Astrocyte (in vitro differentiated cells and primary cell): ENCODE measurements around the gene STYX. TPM values are rescaled to one million over a fixed set of nuclear protein-coding genes. Genes with fewer than 3 reads are reported as not detected.

Experiments
- DNase-seq: peaks from one replicate; pipeline ENCODE4 v3.0.0-alpha.2; 2010; ENCODE audit warnings: low read depth
- FAIRE-seq: peaks from 2 replicates; lab custom pipeline; 2011; peaks lifted over from hg19 to GRCh38; lab: Jason Lieb, UNC
- H2AFZ ChIP-seq: 2 replicates; pipeline ENCODE4 v1.6.0; 2012; ENCODE audit warnings: low read depth, low read length, inconsistent platforms
- H3K27ac ChIP-seq: 2 replicates; pipeline ENCODE4 v1.5.1; 2011; ENCODE audit warnings: low read depth, low read length, inconsistent platforms
- H3K27me3 ChIP-seq: 2 replicates; pipeline ENCODE4 v1.6.0; 2011; ENCODE audit warnings: low read length, inconsistent platforms; ENCODE audit not compliant: insufficient read depth
- H3K36me3 ChIP-seq: 2 replicates; pipeline ENCODE4 v1.5.1; 2011; ENCODE audit warnings: low read length, inconsistent platforms; ENCODE audit not compliant: insufficient read depth
- H3K4me1 ChIP-seq: 2 replicates; pipeline ENCODE4 v1.5.1; 2011; ENCODE audit warnings: low read length, inconsistent platforms; ENCODE audit not compliant: insufficient read depth
- H3K4me2 ChIP-seq: 2 replicates; pipeline ENCODE4 v1.6.0; 2012; ENCODE audit warnings: low read length, inconsistent platforms
- H3K4me3 ChIP-seq: 2 replicates; pipeline ENCODE4 v1.5.1; 2011; ENCODE audit warnings: low read depth, mild to moderate bottlenecking, low read length, inconsistent platforms; ENCODE audit not compliant: insufficient read depth
- H3K79me2 ChIP-seq: 2 replicates; pipeline ENCODE4 v1.6.0; 2012; ENCODE audit warnings: mild to moderate bottlenecking, low read length, inconsistent platforms; ENCODE audit not compliant: insufficient read depth
- H3K9ac ChIP-seq: 2 replicates; pipeline ENCODE4 v1.6.0; 2012; ENCODE audit warnings: mild to moderate bottlenecking, low read length, inconsistent platforms
- H3K9me3 ChIP-seq: 2 replicates; pipeline ENCODE4 v1.5.1; 2012; ENCODE audit warnings: low read depth, mild to moderate bottlenecking, low read length, inconsistent platforms; ENCODE audit not compliant: insufficient read depth
- H4K20me1 ChIP-seq: 2 replicates; pipeline ENCODE4 v1.6.0; 2012; ENCODE audit warnings: low read length, inconsistent platforms; ENCODE audit not compliant: insufficient read depth
- H3K27ac Mint-ChIP-seq: one replicate; pipeline ENCODE4 v1.8.0; 2021; ENCODE audit warnings: mild to moderate bottlenecking, mixed read lengths; ENCODE audit not compliant: unreplicated experiment
- H3K27me3 Mint-ChIP-seq: one replicate; pipeline ENCODE4 v1.8.0; 2021; ENCODE audit warnings: low read depth, mixed read lengths; ENCODE audit not compliant: unreplicated experiment
- H3K36me3 Mint-ChIP-seq: one replicate; pipeline ENCODE4 v1.8.0; 2021; ENCODE audit warnings: low read depth, mixed read lengths; ENCODE audit not compliant: unreplicated experiment
- H3K4me1 Mint-ChIP-seq: one replicate; pipeline ENCODE4 v1.8.0; 2021; ENCODE audit warnings: low read depth, mixed read lengths; ENCODE audit not compliant: unreplicated experiment
- H3K4me3 Mint-ChIP-seq: one replicate; pipeline ENCODE4 v1.8.0; 2021; ENCODE audit warnings: mild to moderate bottlenecking, moderate library complexity, mixed read lengths; ENCODE audit not compliant: unreplicated experiment
- H3K9me3 Mint-ChIP-seq: one replicate; pipeline ENCODE4 v1.8.0; 2021; ENCODE audit warnings: mild to moderate bottlenecking, mixed read lengths; ENCODE audit not compliant: unreplicated experiment
- EZH2 ChIP-seq: IDR thresholded peaks from 2 replicates; pipeline ENCODE4 v1.6.1; 2012; ENCODE audit warnings: mild to moderate bottlenecking, low read length, inconsistent platforms; ENCODE audit not compliant: insufficient read depth
- total RNA-seq: library from RNA; stranded (reverse); gene quantifications from 2 replicates; pipeline ENCODE4 v1.2.1, GENCODE V29; 2021
- TF ChIP-seq, protein P1 (sequence below): IDR thresholded peaks from 2 replicates; pipeline ENCODE4 v1.5.1; 2011; ENCODE audit warnings: low read depth, mild to moderate bottlenecking, inconsistent platforms, low read length, moderate library complexity; ENCODE audit not compliant: insufficient read depth

Gene STYX
- total RNA-seq, 1 donor from 2014 or later: 26.3 TPM

DNA sequence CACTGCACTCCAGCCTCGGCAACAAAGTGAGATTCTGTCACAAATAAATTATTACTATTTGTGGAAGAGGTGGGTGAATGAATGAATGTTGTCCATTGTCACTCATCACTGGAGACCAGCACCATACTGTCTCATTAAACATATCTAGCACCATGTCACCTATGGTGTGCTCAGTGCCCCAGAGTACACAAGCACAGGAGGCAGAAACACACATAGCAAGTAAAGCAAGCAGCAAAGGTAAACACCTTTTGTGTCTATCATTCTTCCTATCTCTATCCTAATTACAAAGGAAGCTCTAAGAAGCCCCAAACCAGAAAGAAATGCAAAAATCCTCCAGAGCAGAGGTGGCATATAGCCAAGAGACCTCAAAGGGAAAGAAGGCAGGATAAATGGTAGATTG is 43.8 kb upstream of the STYX start:
- H3K27me3 Mint-ChIP-seq: no peaks in the 10 kb centered on the region
- H3K4me1 Mint-ChIP-seq: no peaks in the 10 kb centered on the region
- no peak overlapping the region for H3K27ac Mint-ChIP-seq
- H3K4me1 ChIP-seq: no peaks in the 10 kb centered on the region
- peaks cover 77% of the 10 kb centered on the region for H3K79me2 ChIP-seq
- FAIRE-seq (no peak), DNase-seq (no peak)
- H2AFZ ChIP-seq: no peak overlapping the region
- H3K27me3 ChIP-seq: no peaks in the 10 kb centered on the region
- no peaks in the 10 kb centered on the region for H3K9me3 Mint-ChIP-seq
- peaks cover 48% of the 10 kb centered on the region for H4K20me1 ChIP-seq
- no peak overlapping the region for H3K27ac ChIP-seq
- H3K9ac ChIP-seq: no peak overlapping the region
- H3K36me3 ChIP-seq: no peaks in the 10 kb centered on the region
- H3K36me3 Mint-ChIP-seq: peaks cover 3% of the 10 kb centered on the region
- no peak overlapping the region for H3K4me2 ChIP-seq
- H3K4me3 ChIP-seq: no peak overlapping the region
- H3K9me3 ChIP-seq: no peaks in the 10 kb centered on the region
- H3K4me3 Mint-ChIP-seq: no peak overlapping the region
- TF ChIP-seq, protein P1, sequence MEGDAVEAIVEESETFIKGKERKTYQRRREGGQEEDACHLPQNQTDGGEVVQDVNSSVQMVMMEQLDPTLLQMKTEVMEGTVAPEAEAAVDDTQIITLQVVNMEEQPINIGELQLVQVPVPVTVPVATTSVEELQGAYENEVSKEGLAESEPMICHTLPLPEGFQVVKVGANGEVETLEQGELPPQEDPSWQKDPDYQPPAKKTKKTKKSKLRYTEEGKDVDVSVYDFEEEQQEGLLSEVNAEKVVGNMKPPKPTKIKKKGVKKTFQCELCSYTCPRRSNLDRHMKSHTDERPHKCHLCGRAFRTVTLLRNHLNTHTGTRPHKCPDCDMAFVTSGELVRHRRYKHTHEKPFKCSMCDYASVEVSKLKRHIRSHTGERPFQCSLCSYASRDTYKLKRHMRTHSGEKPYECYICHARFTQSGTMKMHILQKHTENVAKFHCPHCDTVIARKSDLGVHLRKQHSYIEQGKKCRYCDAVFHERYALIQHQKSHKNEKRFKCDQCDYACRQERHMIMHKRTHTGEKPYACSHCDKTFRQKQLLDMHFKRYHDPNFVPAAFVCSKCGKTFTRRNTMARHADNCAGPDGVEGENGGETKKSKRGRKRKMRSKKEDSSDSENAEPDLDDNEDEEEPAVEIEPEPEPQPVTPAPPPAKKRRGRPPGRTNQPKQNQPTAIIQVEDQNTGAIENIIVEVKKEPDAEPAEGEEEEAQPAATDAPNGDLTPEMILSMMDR: no peak
- TF ChIP-seq EZH2: no peak

DNA sequence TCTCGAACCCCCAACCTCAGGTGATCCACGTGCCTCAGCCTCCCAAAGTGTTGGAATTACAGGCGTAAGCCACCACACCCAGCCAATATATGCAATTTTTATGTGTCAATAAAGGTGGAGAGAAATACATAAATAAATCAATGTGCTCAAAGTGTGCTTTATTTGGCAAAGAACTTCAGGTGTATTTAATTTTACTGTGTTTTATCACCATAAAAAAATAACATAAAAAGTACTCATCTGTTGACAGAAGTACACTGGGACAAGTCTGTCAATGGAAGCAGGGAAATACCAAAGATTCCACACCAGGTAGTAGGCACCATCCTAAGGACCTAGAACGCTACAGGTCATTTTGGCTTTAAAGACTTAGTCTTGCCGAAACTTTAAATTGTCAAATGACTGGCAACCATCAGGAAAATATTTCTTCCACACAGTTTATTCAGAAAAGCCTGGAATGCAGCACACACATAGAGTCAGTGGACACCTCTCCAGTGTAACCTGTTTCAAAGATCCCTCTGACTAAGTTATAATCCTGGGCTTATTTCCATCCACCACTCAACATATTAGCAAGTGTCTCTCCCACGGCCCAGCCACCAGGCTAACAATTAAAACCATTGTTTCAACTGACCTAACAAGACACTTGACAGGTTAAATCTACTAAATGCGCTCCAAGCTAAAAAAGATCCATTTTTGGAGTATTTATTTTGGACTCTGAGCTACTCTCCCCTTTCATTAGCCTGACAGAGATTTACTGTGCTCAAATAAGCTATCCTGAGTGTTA is 38.8 kb upstream of the STYX start:
- H3K4me1 ChIP-seq: peaks cover 2% of the 10 kb centered on the region
- no peaks in the 10 kb centered on the region for H3K27me3 ChIP-seq
- H3K4me2 ChIP-seq: no peak overlapping the region
- Mint-ChIP-seq H3K4me3 (no peak overlapping the region), H3K27ac (no peak overlapping the region), H3K27me3 (no peaks in the 10 kb centered on the region), H3K9me3 (no peaks in the 10 kb centered on the region), H3K4me1 (peaks cover 15% of the 10 kb centered on the region), H3K36me3 (peaks cover 3% of the 10 kb centered on the region)
- no peak overlapping the region for H3K4me3 ChIP-seq
- no peaks in the 10 kb centered on the region for H3K36me3 ChIP-seq
- H3K9me3 ChIP-seq: no peaks in the 10 kb centered on the region
- TF ChIP-seq EZH2: no peak
- TF ChIP-seq, protein P1: no peak
- FAIRE-seq (no peak), DNase-seq (no peak)
- no peak overlapping the region for H3K9ac ChIP-seq
- H3K27ac ChIP-seq: no peak overlapping the region
- no peak overlapping the region for H2AFZ ChIP-seq
- H4K20me1 ChIP-seq: peaks cover 65% of the 10 kb centered on the region
- peaks cover 89% of the 10 kb centered on the region for H3K79me2 ChIP-seq
